HG03135 (cell line): Measurements from ENCODE around the gene DCAF15.

Source experiments
- ATAC-seq: cut with Tn5 transposase; IDR thresholded peaks from one replicate; pipeline ENCODE4 v1.9.1; 2021; ENCODE audit warnings: mild to moderate bottlenecking, moderate library complexity; ENCODE audit not compliant: unreplicated experiment

DCAF15 gene

GRCh38 chr19:13990085-13990484, 37.8 kb downstream of the DCAF15 start:
- ATAC-seq, result no peak

GRCh38 chr19:13992025-13992424, 39.7 kb downstream of the DCAF15 start:
- ATAC-seq, result no peak

GRCh38 chr19:13993590-13994300, 41.4 kb downstream of the DCAF15 start:
- no peak for ATAC-seq

GRCh38 chr19:13995017-13995728, 42.9 kb downstream of the DCAF15 start:
- no peak for ATAC-seq

- ATAC-seq, result no peak
Observed at GRCh38 chr19:13995878-13996765, 43.8 kb downstream of the DCAF15 start.

GRCh38 chr19:13996928-13997630, 44.8 kb downstream of the DCAF15 start:
- ATAC-seq, result no peak

- no peak for ATAC-seq
Observed at GRCh38 chr19:13997631-13997962, 45.3 kb downstream of the DCAF15 start.

GRCh38 chr19:13998426-13998825, 46.1 kb downstream of the DCAF15 start:
- ATAC-seq, result no peak

- ATAC-seq, result no peak
Observed at GRCh38 chr19:13999085-13999484, 46.8 kb downstream of the DCAF15 start.

- ATAC-seq, result no peak
Observed at GRCh38 chr19:14000691-14001375, 48.5 kb downstream of the DCAF15 start.

- no peak for ATAC-seq
Observed at GRCh38 chr19:14002571-14003250, 50.4 kb downstream of the DCAF15 start.

GRCh38 chr19:14003251-14004055, 51.1 kb downstream of the DCAF15 start:
- no peak for ATAC-seq

- no peak for ATAC-seq
Observed at GRCh38 chr19:14004619-14005348, 52.5 kb downstream of the DCAF15 start.

- ATAC-seq, result peak; percentile 34
Observed at GRCh38 chr19:14005349-14006084, 53.2 kb downstream of the DCAF15 start.

- peak; percentile 73 for ATAC-seq
Observed at GRCh38 chr19:14006085-14006765, 53.9 kb downstream of the DCAF15 start, which contains the start of gene RFX1. Gene RFX1, minus strand, starts transcription at chr19:14006320. Its CDS starts 12,477 bp downstream, at chr19:13993843.

- peak; percentile 33 for ATAC-seq
Observed at GRCh38 chr19:14006766-14007562, 54.7 kb downstream of the DCAF15 start.
